ENCODE data around the gene PRKG1.

DNA sequence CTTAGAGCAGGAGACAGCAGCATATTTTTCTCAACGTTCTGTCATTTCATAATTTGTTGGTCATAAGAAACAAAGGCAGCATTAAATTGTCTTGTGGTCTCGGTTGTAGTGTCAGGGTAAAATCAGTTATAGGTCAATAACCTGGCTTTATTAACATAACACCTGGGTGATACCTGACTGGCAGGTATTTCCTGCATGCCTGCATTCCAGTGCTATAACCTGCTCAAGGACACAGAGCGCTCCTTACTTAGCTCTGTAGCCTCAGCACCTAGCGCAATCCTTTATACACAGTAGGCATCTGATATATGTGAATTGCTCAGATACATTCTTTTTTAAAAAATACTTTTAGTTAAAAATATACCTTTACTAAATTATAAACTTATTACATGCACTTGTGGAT lies 38.9 kb upstream of the PRKG1 start:
- TF ChIP-seq POLR2A (IDR thresholded peaks at IDR 0.05; ENCODE audit: low read depth, low read length) (no peak), POLR2AphosphoS5 (IDR thresholded peaks at IDR 0.05; ENCODE audit: low read depth, low read length) (no peak), TAF1 (IDR thresholded peaks at IDR 0.05; ENCODE audit: borderline replicate concordance, low read depth, low read length) (no peak)
